HG03520 (cell line): ENCODE measurements around the gene DAB1.

Source experiments
- ATAC-seq: cut with Tn5 transposase; IDR thresholded peaks from one replicate; pipeline ENCODE4 v1.9.1; 2021; ENCODE audit warnings: mild to moderate bottlenecking, moderate library complexity; ENCODE audit not compliant: unreplicated experiment

The DAB1 gene

GRCh38 chr1:57278558-57278957, 145.3 kb downstream of the DAB1 start:
- no peak for ATAC-seq

- ATAC-seq: no peak
Observed at GRCh38 chr1:57277681-57278080, 146.2 kb downstream of the DAB1 start.

- ATAC-seq: no peak
Observed at GRCh38 chr1:57276918-57277317, 146.9 kb downstream of the DAB1 start.

GRCh38 chr1:57272601-57273000, 151.3 kb downstream of the DAB1 start:
- no peak for ATAC-seq

GRCh38 chr1:57272150-57272549, 151.7 kb downstream of the DAB1 start:
- ATAC-seq: no peak

GRCh38 chr1:57270927-57271698, 152.7 kb downstream of the DAB1 start:
- ATAC-seq: no peak

GRCh38 chr1:57269630-57270225, 154.1 kb downstream of the DAB1 start:
- ATAC-seq: no peak

GRCh38 chr1:57265104-57265503, 158.8 kb downstream of the DAB1 start:
- no peak for ATAC-seq

- ATAC-seq: no peak
Observed at GRCh38 chr1:57262472-57262871, 161.4 kb downstream of the DAB1 start.

GRCh38 chr1:57258557-57259325, 165.1 kb downstream of the DAB1 start:
- no peak for ATAC-seq

- ATAC-seq: no peak
Observed at GRCh38 chr1:57255945-57256344, 167.9 kb downstream of the DAB1 start.

- ATAC-seq: no peak
Observed at GRCh38 chr1:57254022-57254421, 169.8 kb downstream of the DAB1 start.

GRCh38 chr1:57252597-57253294, 171.1 kb downstream of the DAB1 start:
- no peak for ATAC-seq

GRCh38 chr1:57250021-57250420, 173.8 kb downstream of the DAB1 start:
- no peak for ATAC-seq

- ATAC-seq: no peak
Observed at GRCh38 chr1:57249511-57249910, 174.3 kb downstream of the DAB1 start.

GRCh38 chr1:57248830-57249229, 175.0 kb downstream of the DAB1 start:
- no peak for ATAC-seq

- ATAC-seq: no peak
Observed at GRCh38 chr1:57238233-57238781, 185.6 kb downstream of the DAB1 start.

GRCh38 chr1:57235730-57236510, 187.9 kb downstream of the DAB1 start:
- no peak for ATAC-seq

GRCh38 chr1:57234459-57234858, 189.4 kb downstream of the DAB1 start:
- no peak for ATAC-seq

GRCh38 chr1:57232500-57232899, 191.4 kb downstream of the DAB1 start:
- ATAC-seq: no peak
